Smooth muscle cell (in vitro differentiated cells): ENCODE results near the gene P3H4. TPM values are rescaled to one million over a fixed set of nuclear protein-coding genes. Genes with fewer than 3 reads are reported as not detected.

Source experiments
- DNase-seq: peaks from one replicate; lab custom pipeline; 2025; ENCODE audit not compliant: unreplicated experiment; lab: John Stamatoyannopoulos, UW
- H2AFZ ChIP-seq: fragments of 200-600 bp; sonication (generic); 2 replicates; pipeline ENCODE4 v1.6.0; 2016; ENCODE audit warnings: antibody characterized with exemption, low read depth, mild to moderate bottlenecking
- H3F3A ChIP-seq: fragments of 200-600 bp; sonication (generic); 2 replicates; pipeline ENCODE4 v1.6.0; 2017; ENCODE audit warnings: antibody characterized with exemption, low read depth
- H3K27ac ChIP-seq: fragments of 200-600 bp; sonication (generic); 2 replicates; pipeline ENCODE4 v1.5.1; 2016; ENCODE audit warnings: low read depth, mild to moderate bottlenecking
- H3K27me3 ChIP-seq: fragments of 200-600 bp; sonication (generic); 2 replicates; pipeline ENCODE4 v1.6.1; 2016; ENCODE audit warnings: low read depth, mild to moderate bottlenecking
- H3K36me3 ChIP-seq: fragments of 200-600 bp; sonication (generic); 2 replicates; pipeline ENCODE4 v1.5.1; 2016; ENCODE audit warnings: low read depth
- H3K4me1 ChIP-seq: fragments of 200-600 bp; sonication (generic); 2 replicates; pipeline ENCODE4 v1.5.1; 2016; ENCODE audit warnings: low read depth
- H3K4me2 ChIP-seq: fragments of 200-600 bp; sonication (generic); 2 replicates; pipeline ENCODE4 v1.6.0; 2016; ENCODE audit warnings: mild to moderate bottlenecking
- H3K4me3 ChIP-seq: fragments of 200-600 bp; sonication (generic); 2 replicates; pipeline ENCODE4 v1.5.1; 2016; ENCODE audit warnings: mild to moderate bottlenecking
- H3K79me2 ChIP-seq: fragments of 200-600 bp; sonication (generic); 2 replicates; pipeline ENCODE4 v1.6.0; 2016; ENCODE audit warnings: low read depth, mild to moderate bottlenecking
- H3K9ac ChIP-seq: fragments of 200-600 bp; sonication (generic); 2 replicates; pipeline ENCODE4 v1.6.0; 2016; ENCODE audit warnings: low read depth
- H3K9me3 ChIP-seq: fragments of 200-600 bp; sonication (generic); replicated peaks from 2 replicates; pipeline ENCODE4 v1.5.1; 2016; ENCODE audit warnings: low read depth
- H4K20me1 ChIP-seq: fragments of 200-600 bp; sonication (generic); 2 replicates; pipeline ENCODE4 v1.6.0; 2016; ENCODE audit warnings: low read depth
- WGBS: methylation state at CpG from one replicate; pipeline ENCODE4 v1.1.7; 2016; ENCODE audit warnings: low lambda C conversion rate; 5-methylcytosine and 5-hydroxymethylcytosine counted together
- polyA plus RNA-seq: library from polyadenylated mRNA; unstranded; fragments of >200 nt; fragmentation: Nextera tagmentation; extraction: Ambion mirVana; gene quantifications from 2 replicates; pipeline ENCODE4 v1.2.1, GENCODE V29; 2016
- total RNA-seq: library from RNA; depleted of rRNA; stranded (reverse); fragments of >200 nt; gene quantifications from 2 replicates; pipeline ENCODE4 v1.2.3, GENCODE V29; 2014
- TF ChIP-seq, protein P1 (sequence below): fragments of 200-600 bp; sonication (generic); IDR thresholded peaks from 2 replicates; pipeline ENCODE4 v1.5.1; 2017; ENCODE audit warnings: borderline replicate concordance, mild to moderate bottlenecking, antibody characterized with exemption; ENCODE audit not compliant: insufficient read depth, poor library complexity, severe bottlenecking

The P3H4 gene
- total and polyA plus RNA-seq, 2 experiments from 2014 or later: 98.6 to 186 TPM

GRCh38 chr17:41768682-41769288 lies 43.0 kb downstream of the P3H4 start:
- no peak overlapping the region for H3K4me3 ChIP-seq
- no peaks in the 10 kb centered on the region for H3K9me3 ChIP-seq
- WGBS: 97% methylated on average over 22 of the region's 23 CpGs
- no peak overlapping the region for H2AFZ ChIP-seq
- peaks cover 28% of the 10 kb centered on the region for H3K79me2 ChIP-seq
- H3K9ac ChIP-seq: no peak overlapping the region
- TF ChIP-seq, protein P1, sequence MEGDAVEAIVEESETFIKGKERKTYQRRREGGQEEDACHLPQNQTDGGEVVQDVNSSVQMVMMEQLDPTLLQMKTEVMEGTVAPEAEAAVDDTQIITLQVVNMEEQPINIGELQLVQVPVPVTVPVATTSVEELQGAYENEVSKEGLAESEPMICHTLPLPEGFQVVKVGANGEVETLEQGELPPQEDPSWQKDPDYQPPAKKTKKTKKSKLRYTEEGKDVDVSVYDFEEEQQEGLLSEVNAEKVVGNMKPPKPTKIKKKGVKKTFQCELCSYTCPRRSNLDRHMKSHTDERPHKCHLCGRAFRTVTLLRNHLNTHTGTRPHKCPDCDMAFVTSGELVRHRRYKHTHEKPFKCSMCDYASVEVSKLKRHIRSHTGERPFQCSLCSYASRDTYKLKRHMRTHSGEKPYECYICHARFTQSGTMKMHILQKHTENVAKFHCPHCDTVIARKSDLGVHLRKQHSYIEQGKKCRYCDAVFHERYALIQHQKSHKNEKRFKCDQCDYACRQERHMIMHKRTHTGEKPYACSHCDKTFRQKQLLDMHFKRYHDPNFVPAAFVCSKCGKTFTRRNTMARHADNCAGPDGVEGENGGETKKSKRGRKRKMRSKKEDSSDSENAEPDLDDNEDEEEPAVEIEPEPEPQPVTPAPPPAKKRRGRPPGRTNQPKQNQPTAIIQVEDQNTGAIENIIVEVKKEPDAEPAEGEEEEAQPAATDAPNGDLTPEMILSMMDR: no peak
- H4K20me1 ChIP-seq: peaks cover 90% of the 10 kb centered on the region
- no peak overlapping the region for H3K27ac ChIP-seq
- H3F3A ChIP-seq: peaks cover 5% of the 10 kb centered on the region
- no peak overlapping the region for H3K4me2 ChIP-seq
- peaks cover 17% of the 10 kb centered on the region for H3K36me3 ChIP-seq
- no peak for DNase-seq
- no peaks in the 10 kb centered on the region for H3K4me1 ChIP-seq
- no peaks in the 10 kb centered on the region for H3K27me3 ChIP-seq

GRCh38 chr17:41767324-41768042 lies 44.3 kb downstream of the P3H4 start:
- Histone ChIP-seq H3K79me2 (peaks cover 25% of the 10 kb centered on the region), H3K36me3 (peaks cover 17% of the 10 kb centered on the region), H3K9ac (no peak overlapping the region), H4K20me1 (peaks cover 94% of the 10 kb centered on the region), H3F3A (peaks cover 2% of the 10 kb centered on the region), H3K9me3 (no peaks in the 10 kb centered on the region), H2AFZ (no peak overlapping the region), H3K4me1 (no peaks in the 10 kb centered on the region), H3K4me3 (no peak overlapping the region), H3K27ac (no peak overlapping the region), H3K4me2 (no peak overlapping the region), H3K27me3 (no peaks in the 10 kb centered on the region)
- TF ChIP-seq, protein P1: no peak
- DNase-seq: no peak
- WGBS: 96% methylated on average over 15 of the region's 18 CpGs

GRCh38 chr17:41766135-41766534 lies 45.6 kb downstream of the P3H4 start:
- Histone ChIP-seq H3K4me2 (no peak overlapping the region), H3K27ac (no peak overlapping the region), H3K4me3 (no peak overlapping the region), H3K36me3 (peaks cover 17% of the 10 kb centered on the region), H3K4me1 (no peaks in the 10 kb centered on the region), H2AFZ (no peak overlapping the region), H3K79me2 (peaks cover 12% of the 10 kb centered on the region), H3K9me3 (no peaks in the 10 kb centered on the region), H3F3A (no peaks in the 10 kb centered on the region), H3K9ac (no peak overlapping the region), H4K20me1 (peaks cover 94% of the 10 kb centered on the region), H3K27me3 (no peaks in the 10 kb centered on the region)
- TF ChIP-seq, protein P1: no peak
- DNase-seq: no peak

GRCh38 chr17:41763327-41763726 lies 48.4 kb downstream of the P3H4 start:
- H2AFZ ChIP-seq: no peak overlapping the region
- 98% methylated on average over 8 of the region's 8 CpGs for whole genome bisulfite sequencing
- H3K4me2 ChIP-seq: no peak overlapping the region
- TF ChIP-seq, protein P1: no peak
- H3K4me3 ChIP-seq: no peak overlapping the region
- no peak overlapping the region for H3K27ac ChIP-seq
- no peak for DNase-seq
- no peaks in the 10 kb centered on the region for H3K9me3 ChIP-seq
- no peaks in the 10 kb centered on the region for H3K79me2 ChIP-seq
- no peak overlapping the region for H3K9ac ChIP-seq
- peaks cover 91% of the 10 kb centered on the region for H4K20me1 ChIP-seq
- H3K36me3 ChIP-seq: peaks cover 17% of the 10 kb centered on the region
- H3K4me1 ChIP-seq: no peaks in the 10 kb centered on the region
- no peaks in the 10 kb centered on the region for H3F3A ChIP-seq
- no peaks in the 10 kb centered on the region for H3K27me3 ChIP-seq
